Activated naive CD8-positive, alpha-beta T cell treated with anti-CD3 and anti-CD28 coated beads for 36 hours (primary cell): ENCODE results near the gene CRAMP1. TPM values are rescaled to one million over a fixed set of nuclear protein-coding genes. Genes with fewer than 3 reads are reported as not detected.
A peak's percentile ranks its signal among the peaks of the same experiment; 100 is the strongest.
"Not testable (repeated sequence)": the region's sequence is repeated elsewhere in the genome, so short reads cannot be mapped to it uniquely, and the experiment has no call there.

ENCODE experiments used
- DNase-seq: peaks from one replicate; pipeline ENCODE4 v3.0.0; 2021
- H3K27ac Mint-ChIP-seq: one replicate; pipeline ENCODE4 v1.8.0; 2022; ENCODE audit warnings: mild to moderate bottlenecking, moderate library complexity, mixed read lengths
- H3K27me3 Mint-ChIP-seq: one replicate; pipeline ENCODE4 v1.8.0; 2022; ENCODE audit warnings: mild to moderate bottlenecking, mixed read lengths
- H3K36me3 Mint-ChIP-seq: one replicate; pipeline ENCODE4 v1.8.0; 2021; ENCODE audit warnings: mild to moderate bottlenecking, mixed read lengths
- H3K4me1 Mint-ChIP-seq: one replicate; pipeline ENCODE4 v1.8.0; 2021; ENCODE audit warnings: mixed read lengths
- H3K4me3 Mint-ChIP-seq: one replicate; pipeline ENCODE4 v1.8.0; 2022; ENCODE audit warnings: mild to moderate bottlenecking, moderate library complexity, mixed read lengths
- H3K9me3 Mint-ChIP-seq: one replicate; pipeline ENCODE4 v1.8.0; 2022; ENCODE audit warnings: mixed read lengths
- total RNA-seq, 2 experiments: library from RNA; stranded (reverse); gene quantifications; one replicate each; pipeline ENCODE4 v1.2.3, GENCODE V29; 2021

Gene CRAMP1
- total RNA-seq, 2 experiments from 2014 or later: 14.4 to 17.0 TPM

DNA sequence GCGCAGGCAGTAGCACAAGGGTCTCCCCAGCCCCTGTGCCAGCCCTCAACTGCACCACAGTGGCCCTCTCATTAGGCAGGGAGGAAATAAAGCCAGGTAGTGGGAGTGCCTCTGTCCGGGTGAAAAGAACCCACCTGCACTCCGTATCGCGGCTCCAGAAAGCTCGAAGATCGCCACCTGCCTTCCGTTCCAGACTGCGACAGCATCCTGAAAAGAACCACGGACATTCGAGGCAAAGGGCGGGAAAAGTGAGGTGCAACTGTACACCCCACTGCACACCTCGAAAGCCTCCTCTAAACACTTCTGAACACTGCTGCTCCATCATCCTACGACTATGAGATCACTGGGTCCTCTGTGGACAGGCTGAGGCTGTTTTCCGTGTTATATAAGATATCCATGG is 29.0 kb upstream of the CRAMP1 start:
- Mint-ChIP-seq H3K9me3 (no peaks in the 10 kb centered on the region), H3K27me3 (no peaks in the 10 kb centered on the region), H3K4me1 (no peaks in the 10 kb centered on the region), H3K4me3 (no peak overlapping the region), H3K36me3 (peaks cover 1% of the 10 kb centered on the region), H3K27ac (no peak overlapping the region)
- DNase-seq: no peak

DNA sequence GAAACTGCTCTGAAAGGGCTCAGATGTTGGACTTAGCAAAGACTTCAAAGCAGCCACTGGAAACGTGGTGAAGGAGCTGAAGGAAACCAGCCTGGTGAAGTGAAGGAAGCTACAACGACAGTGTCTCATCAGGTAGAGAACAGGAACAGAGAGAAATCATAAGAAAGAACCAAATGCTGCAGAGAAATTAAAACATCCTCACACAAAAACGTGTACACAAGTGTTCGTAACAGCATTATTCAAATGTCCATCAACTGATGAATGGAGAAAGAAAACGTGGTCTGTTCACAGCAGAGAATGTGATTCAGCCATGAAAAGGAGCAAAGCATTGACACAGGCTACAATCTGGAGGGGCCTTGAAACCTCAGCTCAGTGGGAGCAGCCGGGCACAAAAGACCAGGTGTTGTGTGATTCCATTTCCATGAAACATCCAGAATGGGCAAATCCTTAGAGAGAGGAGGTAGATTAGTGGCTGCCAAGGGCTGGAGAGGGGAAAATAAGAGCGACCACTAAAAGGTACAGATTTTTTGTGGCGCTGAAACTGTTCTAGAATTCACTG is 27.2 kb upstream of the CRAMP1 start:
- H3K4me1 Mint-ChIP-seq: no peaks in the 10 kb centered on the region
- no peaks in the 10 kb centered on the region for H3K27me3 Mint-ChIP-seq
- H3K4me3 Mint-ChIP-seq: no peak overlapping the region
- no peak for DNase-seq
- H3K9me3 Mint-ChIP-seq: no peaks in the 10 kb centered on the region
- H3K27ac Mint-ChIP-seq: no peak overlapping the region
- peaks cover 1% of the 10 kb centered on the region for H3K36me3 Mint-ChIP-seq

DNA sequence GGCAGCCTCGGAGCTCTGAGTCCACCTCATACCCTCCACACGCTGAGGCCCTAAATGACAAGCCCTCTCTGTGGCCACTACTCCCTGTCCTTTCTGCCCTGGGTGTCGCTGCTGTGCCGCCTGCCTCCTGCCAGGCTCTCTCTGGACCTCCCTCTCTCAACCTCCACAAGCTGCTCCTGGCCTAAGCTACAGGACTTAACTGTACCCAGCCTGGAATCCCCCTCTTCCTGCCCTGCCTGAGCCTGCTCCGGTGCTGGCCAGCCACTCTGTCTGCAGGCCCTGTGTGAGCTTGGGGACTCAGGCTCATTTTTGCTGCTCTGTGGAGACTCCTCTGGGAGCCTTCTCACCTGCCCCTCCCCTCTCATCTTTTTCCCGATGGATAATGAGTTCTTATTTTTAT is 21.8 kb upstream of the CRAMP1 start:
- H3K36me3 Mint-ChIP-seq: no peaks in the 10 kb centered on the region
- H3K27me3 Mint-ChIP-seq: no peaks in the 10 kb centered on the region
- no peak overlapping the region for H3K27ac Mint-ChIP-seq
- no peak for DNase-seq
- no peak overlapping the region for H3K4me3 Mint-ChIP-seq
- H3K9me3 Mint-ChIP-seq: no peaks in the 10 kb centered on the region
- H3K4me1 Mint-ChIP-seq: peaks cover 2% of the 10 kb centered on the region

GRCh38 chr16:1590930-1591705 is 21.0 kb upstream of the CRAMP1 start:
- DNase-seq: no peak
- H3K27me3 Mint-ChIP-seq: no peaks in the 10 kb centered on the region
- H3K36me3 Mint-ChIP-seq: no peaks in the 10 kb centered on the region
- no peak overlapping the region for H3K4me3 Mint-ChIP-seq
- H3K27ac Mint-ChIP-seq: no peak overlapping the region
- no peaks in the 10 kb centered on the region for H3K9me3 Mint-ChIP-seq
- H3K4me1 Mint-ChIP-seq: peaks cover 2% of the 10 kb centered on the region

DNA sequence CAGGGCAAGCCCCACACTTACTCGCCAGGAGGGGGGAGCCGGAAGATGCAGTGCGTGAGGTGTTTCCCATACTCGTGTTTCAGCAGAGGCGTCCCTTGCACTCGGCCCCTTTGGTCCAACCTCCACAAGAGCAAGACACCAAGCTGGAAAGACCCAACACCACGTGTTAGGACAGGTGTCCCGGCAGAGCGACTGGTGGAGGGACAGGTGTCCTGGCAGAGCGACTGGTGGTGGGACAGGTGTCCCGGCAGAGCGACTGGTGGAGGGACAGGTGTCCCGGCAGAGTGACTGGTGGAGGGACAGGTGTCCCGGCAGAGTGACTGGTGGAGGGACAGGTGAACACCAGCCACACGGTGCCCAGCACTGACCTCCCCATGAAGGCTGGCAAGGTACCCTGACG is 19.7 kb upstream of the CRAMP1 start:
- no peaks in the 10 kb centered on the region for H3K36me3 Mint-ChIP-seq
- peaks cover 2% of the 10 kb centered on the region for H3K4me1 Mint-ChIP-seq
- no peak overlapping the region for H3K4me3 Mint-ChIP-seq
- H3K27me3 Mint-ChIP-seq: no peaks in the 10 kb centered on the region
- no peak overlapping the region for H3K27ac Mint-ChIP-seq
- DNase-seq: no peak
- H3K9me3 Mint-ChIP-seq: no peaks in the 10 kb centered on the region

GRCh38 chr16:1595511-1595910 is 16.6 kb upstream of the CRAMP1 start:
- not testable (repeated sequence) for H3K4me3 Mint-ChIP-seq, H3K4me1 Mint-ChIP-seq, H3K27ac Mint-ChIP-seq, H3K27me3 Mint-ChIP-seq, H3K9me3 Mint-ChIP-seq, H3K36me3 Mint-ChIP-seq, DNase-seq

DNA sequence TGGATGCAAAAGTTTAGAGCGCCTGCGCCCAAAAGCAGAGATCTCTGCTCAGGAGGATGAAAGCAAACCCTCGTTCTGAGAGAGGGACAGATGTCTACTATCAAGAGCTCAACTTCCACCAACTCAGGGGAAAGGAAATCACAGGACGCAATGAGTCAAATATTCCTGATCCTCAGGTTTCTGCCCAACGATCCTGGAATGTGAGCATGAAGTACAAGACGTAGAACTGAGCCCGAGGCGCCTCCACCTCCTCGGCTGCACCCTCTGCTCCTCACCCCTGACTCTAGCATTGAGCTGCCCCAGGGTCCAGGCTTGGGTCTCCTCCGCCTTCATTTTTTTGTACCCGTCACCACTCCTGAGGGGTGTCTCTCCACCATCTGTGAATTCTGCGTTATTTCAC is 15.6 kb upstream of the CRAMP1 start:
- Mint-ChIP-seq H3K9me3 (no peaks in the 10 kb centered on the region), H3K27me3 (no peaks in the 10 kb centered on the region), H3K27ac (no peak overlapping the region), H3K36me3 (peaks cover 1% of the 10 kb centered on the region), H3K4me3 (no peak overlapping the region), H3K4me1 (no peaks in the 10 kb centered on the region)
- no peak for DNase-seq

GRCh38 chr16:1597154-1597553 is 15.0 kb upstream of the CRAMP1 start:
- no peaks in the 10 kb centered on the region for H3K4me1 Mint-ChIP-seq
- H3K9me3 Mint-ChIP-seq: no peaks in the 10 kb centered on the region
- no peak overlapping the region for H3K4me3 Mint-ChIP-seq
- no peak overlapping the region for H3K27ac Mint-ChIP-seq
- H3K36me3 Mint-ChIP-seq: peaks cover 1% of the 10 kb centered on the region
- H3K27me3 Mint-ChIP-seq: no peaks in the 10 kb centered on the region
- no peak for DNase-seq

DNA sequence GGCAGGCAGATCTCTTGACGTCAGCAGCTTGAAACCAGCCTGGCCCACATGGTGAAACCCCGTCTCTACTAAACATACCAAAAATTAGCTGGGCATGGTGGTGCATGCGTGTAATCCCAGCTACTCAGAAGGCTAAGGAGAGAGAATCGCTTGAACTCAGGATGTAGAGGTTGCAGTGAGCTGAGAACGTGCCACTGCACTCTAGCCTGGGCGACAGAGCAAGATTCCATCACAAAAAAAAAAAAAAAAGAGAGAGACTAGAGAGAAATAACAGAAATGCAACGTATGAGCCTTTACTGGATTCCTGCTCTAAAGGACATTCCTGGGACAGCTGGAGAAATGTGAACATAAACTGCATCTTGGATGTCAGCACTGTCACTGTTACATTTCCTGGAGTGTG is 11.1 kb upstream of the CRAMP1 start:
- no peaks in the 10 kb centered on the region for H3K9me3 Mint-ChIP-seq
- DNase-seq: no peak
- H3K27ac Mint-ChIP-seq: no peak overlapping the region
- H3K4me1 Mint-ChIP-seq: no peaks in the 10 kb centered on the region
- peaks cover 1% of the 10 kb centered on the region for H3K36me3 Mint-ChIP-seq
- no peaks in the 10 kb centered on the region for H3K27me3 Mint-ChIP-seq
- H3K4me3 Mint-ChIP-seq: no peak overlapping the region

DNA sequence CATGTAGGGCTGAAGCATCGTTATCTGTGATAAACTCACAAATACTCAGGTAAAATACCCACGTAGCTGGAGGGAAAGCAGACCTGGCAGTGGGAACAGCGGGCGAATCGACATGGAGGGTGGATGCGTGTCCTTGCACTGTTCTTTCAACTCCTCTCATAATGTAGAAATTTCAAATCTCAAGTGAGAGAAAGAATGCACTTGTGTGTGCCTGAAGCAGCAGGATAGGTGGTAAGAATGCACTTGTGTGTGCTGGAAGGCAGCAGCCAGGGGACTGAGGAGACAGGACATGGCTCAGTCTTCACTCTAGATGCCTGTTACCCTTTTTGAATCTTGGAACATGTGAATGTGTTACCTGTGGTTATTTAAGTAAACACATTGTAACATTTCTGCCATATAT is 10.7 kb upstream of the CRAMP1 start:
- Mint-ChIP-seq H3K4me3 (no peak overlapping the region), H3K9me3 (no peaks in the 10 kb centered on the region), H3K27ac (no peak overlapping the region), H3K36me3 (peaks cover 1% of the 10 kb centered on the region), H3K27me3 (no peaks in the 10 kb centered on the region), H3K4me1 (no peaks in the 10 kb centered on the region)
- DNase-seq: no peak

DNA sequence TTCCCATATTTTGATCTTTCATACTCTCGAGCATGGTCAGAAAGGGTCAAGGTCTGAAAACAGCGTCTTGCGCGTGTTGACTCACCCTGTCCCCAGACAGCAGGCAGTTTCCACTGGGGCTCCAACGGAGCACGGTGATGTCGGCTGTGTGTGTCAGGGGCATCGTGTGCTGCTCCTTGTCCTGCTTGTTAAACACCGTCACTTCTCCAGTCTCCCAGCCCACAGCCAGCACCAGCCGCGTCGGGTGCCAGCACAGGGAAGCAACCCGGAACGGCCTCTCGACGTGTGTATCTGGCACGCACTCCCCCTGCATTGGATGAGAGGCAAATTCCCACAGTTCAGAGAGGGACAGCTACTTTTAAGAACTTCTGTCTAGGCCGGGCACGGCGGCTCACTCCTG is 9.9 kb upstream of the CRAMP1 start:
- H3K36me3 Mint-ChIP-seq: peaks cover 1% of the 10 kb centered on the region

GRCh38 chr16:1606774-1607173 is 5.4 kb upstream of the CRAMP1 start:
- no peak overlapping the region for H3K27ac Mint-ChIP-seq
- DNase-seq: no peak
- peaks cover 10% of the 10 kb centered on the region for H3K4me1 Mint-ChIP-seq
- H3K9me3 Mint-ChIP-seq: no peaks in the 10 kb centered on the region
- H3K4me3 Mint-ChIP-seq: no peak overlapping the region
- no peaks in the 10 kb centered on the region for H3K36me3 Mint-ChIP-seq
- no peaks in the 10 kb centered on the region for H3K27me3 Mint-ChIP-seq

More for the DNA sequence above, 9.9 kb upstream of the CRAMP1 start:
- no peak overlapping the region for H3K27ac Mint-ChIP-seq
- no peak overlapping the region for H3K4me3 Mint-ChIP-seq
- no peaks in the 10 kb centered on the region for H3K27me3 Mint-ChIP-seq
- no peaks in the 10 kb centered on the region for H3K4me1 Mint-ChIP-seq
- no peak for DNase-seq
- H3K9me3 Mint-ChIP-seq: no peaks in the 10 kb centered on the region

DNA sequence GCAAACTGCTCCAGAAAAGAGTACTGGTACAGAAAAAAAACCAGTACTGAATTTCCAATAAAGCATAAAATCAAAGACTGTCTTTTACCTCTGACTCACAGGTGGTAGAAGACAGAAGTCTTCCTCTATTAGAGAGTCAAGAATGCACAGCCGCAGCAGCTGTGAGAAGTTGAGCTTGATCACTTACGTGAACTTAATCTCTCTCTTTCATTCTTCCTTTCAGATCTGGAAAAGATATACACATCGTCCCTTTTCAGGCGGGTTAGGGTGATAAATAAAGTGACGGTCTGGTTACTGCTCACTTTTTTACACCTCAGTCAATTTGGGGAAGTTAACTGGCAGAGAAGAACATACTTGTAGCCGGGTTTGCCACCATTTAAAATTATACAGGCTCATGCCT is 4.2 kb upstream of the CRAMP1 start:
- Mint-ChIP-seq H3K27me3 (no peaks in the 10 kb centered on the region), H3K4me3 (no peak overlapping the region), H3K9me3 (no peaks in the 10 kb centered on the region), H3K4me1 (peaks cover 13% of the 10 kb centered on the region), H3K27ac (no peak overlapping the region), H3K36me3 (no peaks in the 10 kb centered on the region)
- no peak for DNase-seq

GRCh38 chr16:1610071-1610898 is 1.9 kb upstream of the CRAMP1 start:
- DNase-seq: peak; percentile 92
- Mint-ChIP-seq H3K9me3 (no peaks in the 10 kb centered on the region), H3K4me3 (peak overlapping the region; percentile 89), H3K36me3 (peaks cover 6% of the 10 kb centered on the region), H3K4me1 (peaks cover 25% of the 10 kb centered on the region), H3K27ac (peak overlapping the region; percentile 98), H3K27me3 (peaks cover 3% of the 10 kb centered on the region)

GRCh38 chr16:1610899-1611632 is 1.1 kb upstream of the CRAMP1 start:
- H3K9me3 Mint-ChIP-seq: no peaks in the 10 kb centered on the region
- peaks cover 5% of the 10 kb centered on the region for H3K27me3 Mint-ChIP-seq
- peaks cover 30% of the 10 kb centered on the region for H3K4me1 Mint-ChIP-seq
- peaks cover 12% of the 10 kb centered on the region for H3K36me3 Mint-ChIP-seq
- H3K4me3 Mint-ChIP-seq: peak overlapping the region; percentile 89
- peak; percentile 37 for DNase-seq
- peak overlapping the region; percentile 98 for H3K27ac Mint-ChIP-seq
